GM19324 (cell line): ENCODE results near the gene TRAF3.
"Not testable (repeated sequence)": the region's sequence is repeated elsewhere in the genome, so short reads cannot be mapped to it uniquely, and the experiment has no call there.

Experiments used
- ATAC-seq: cut with Tn5 transposase; IDR thresholded peaks from one replicate; pipeline ENCODE4 v1.9.1; 2021; ENCODE audit warnings: mild to moderate bottlenecking, moderate library complexity; ENCODE audit not compliant: unreplicated experiment, low FRiP score

TRAF3 gene

GRCh38 chr14:102917469-102918211 lies 140.4 kb downstream of the TRAF3 start:
- ATAC-seq = no peak

- ATAC-seq = no peak
These were observed 141.2 kb downstream of the TRAF3 start for GRCh38 chr14:102918438-102918837.

GRCh38 chr14:102920273-102920997 lies 143.2 kb downstream of the TRAF3 start:
- no peak for ATAC-seq

- no peak for ATAC-seq
These were observed 143.7 kb downstream of the TRAF3 start for GRCh38 chr14:102920998-102921304.

- ATAC-seq = no peak
These were observed 145.4 kb downstream of the TRAF3 start, which contains the start of gene AMN for GRCh38 chr14:102922490-102923200. TSS of gene AMN (plus strand) at chr14:102922663. CDS start at chr14:102922689, 26 bp downstream.

GRCh38 chr14:102923201-102923924 lies 146.1 kb downstream of the TRAF3 start:
- no peak for ATAC-seq

- no peak for ATAC-seq
These were observed 146.8 kb downstream of the TRAF3 start for GRCh38 chr14:102923925-102924486.

- no peak for ATAC-seq
These were observed 147.7 kb downstream of the TRAF3 start for GRCh38 chr14:102924632-102925588.

- ATAC-seq = no peak
These were observed 148.4 kb downstream of the TRAF3 start for GRCh38 chr14:102925646-102926045.

- no peak for ATAC-seq
These were observed 148.9 kb downstream of the TRAF3 start for GRCh38 chr14:102926104-102926503.

- ATAC-seq = not testable (repeated sequence)
These were observed 149.6 kb downstream of the TRAF3 start for GRCh38 chr14:102926840-102927239.

GRCh38 chr14:102927346-102927877 lies 150.2 kb downstream of the TRAF3 start:
- ATAC-seq = no peak

- ATAC-seq = peak; percentile 11
These were observed 150.7 kb downstream of the TRAF3 start for GRCh38 chr14:102927878-102928411.

- peak; percentile 50 for ATAC-seq
These were observed 151.4 kb downstream of the TRAF3 start for GRCh38 chr14:102928412-102929240.

GRCh38 chr14:102929241-102930137 lies 152.2 kb downstream of the TRAF3 start:
- no peak for ATAC-seq

GRCh38 chr14:102930138-102930752 lies 153.0 kb downstream of the TRAF3 start:
- ATAC-seq = no peak
